H1 (cell line): ENCODE data around the gene HEPHL1. TPM values are rescaled to one million over a fixed set of nuclear protein-coding genes. Genes with fewer than 3 reads are reported as not detected.

ENCODE experiments used
- CTCF ChIA-PET: fragments of 300-600 bp; sonication (Branson Sonifier 250); formaldehyde crosslinking; loops from one replicate; lab custom pipeline; 2021; ENCODE audit not compliant: partially characterized antibody; lab: Charles Lee
- POLR2A ChIA-PET: fragments of 300-600 bp; sonication (Branson Sonifier 250); formaldehyde crosslinking; loops from one replicate; lab custom pipeline; 2021; ENCODE audit warnings: inconsistent platforms; ENCODE audit not compliant: partially characterized antibody; lab: Charles Lee
- DNase-seq, 2 experiments: peaks; one replicate each; pipeline versions ENCODE4 v3.0.0 to v3.0.0-alpha.2; 2010 to 2022; ENCODE audit warnings: low spot score in 2 of 2, low read depth in 1 of 2, mixed read lengths in 1 of 2
- FAIRE-seq: peaks from 2 replicates; lab custom pipeline; 2011; peaks lifted over from hg19 to GRCh38; lab: Jason Lieb, UNC
- H2AFZ ChIP-seq: 2 replicates; pipeline ENCODE4 v1.8.1; 2012; ENCODE audit warnings: low read length, inconsistent platforms
- H2AK5ac ChIP-seq: 2 replicates; pipeline ENCODE4 v1.6.1; 2013; ENCODE audit warnings: low read depth, low read length
- H2BK120ac ChIP-seq: replicated peaks from 2 replicates; pipeline ENCODE3; 2013; ENCODE audit warnings: low read depth, low read length, inconsistent platforms
- H2BK12ac ChIP-seq: 2 replicates; pipeline ENCODE4 v1.6.1; 2013; ENCODE audit warnings: low read depth, low read length
- H2BK15ac ChIP-seq: 2 replicates; pipeline ENCODE4 v1.6.1; 2013; ENCODE audit warnings: low read length
- H2BK20ac ChIP-seq: 2 replicates; pipeline ENCODE4 v1.6.1; 2013; ENCODE audit warnings: low read length
- H2BK5ac ChIP-seq: 2 replicates; pipeline ENCODE4 v1.6.1; 2013; ENCODE audit warnings: low read depth, low read length
- H3K14ac ChIP-seq: 2 replicates; pipeline ENCODE4 v1.6.1; 2013; ENCODE audit warnings: inconsistent platforms; ENCODE audit not compliant: insufficient read length
- H3K18ac ChIP-seq: 2 replicates; pipeline ENCODE4 v1.6.1; 2013; ENCODE audit warnings: low read length; ENCODE audit errors: extremely low read depth
- H3K23ac ChIP-seq: 2 replicates; pipeline ENCODE4 v1.6.1; 2013; ENCODE audit warnings: inconsistent platforms; ENCODE audit not compliant: insufficient read length
- H3K23me2 ChIP-seq: 2 replicates; pipeline ENCODE4 v1.6.1; 2013; ENCODE audit warnings: low read depth, low read length
- H3K27ac ChIP-seq: 2 replicates; pipeline ENCODE4 v1.6.1; 2011; ENCODE audit warnings: low read depth, low read length, inconsistent platforms
- H3K27me3 ChIP-seq, 4 experiments: replicated peaks in 1 of 4; 1 replicate in 1 of 4; 2 replicates in 3 of 4; pipeline versions ENCODE4 v1.6.1 to v1.8.1; 2011 to 2013; ENCODE audit warnings: low read length in 3 of 4, mild to moderate bottlenecking in 3 of 4, inconsistent platforms in 2 of 4, mixed read lengths in 2 of 4, moderate library complexity in 1 of 4; ENCODE audit not compliant: control insufficient read depth in 3 of 4, insufficient read depth in 3 of 4; ENCODE audit errors: extremely low read depth in 1 of 4
- H3K36me3 ChIP-seq, 4 experiments: 2 replicates each; pipeline versions ENCODE4 v1.6.1 to v1.8.1; 2011 to 2013; ENCODE audit warnings: mild to moderate bottlenecking in 4 of 4, low read length in 3 of 4, moderate library complexity in 2 of 4, control low read depth in 1 of 4, inconsistent platforms in 1 of 4; ENCODE audit not compliant: insufficient read depth in 4 of 4, control insufficient read depth in 2 of 4
- H3K4ac ChIP-seq: replicated peaks from 2 replicates; pipeline ENCODE3; 2013; ENCODE audit warnings: low read length, low read depth, mixed read lengths, inconsistent platforms; ENCODE audit not compliant: insufficient read length
- H3K4me1 ChIP-seq, 4 experiments: replicated peaks in 1 of 4; 1 replicate in 1 of 4; 2 replicates in 3 of 4; pipeline versions ENCODE4 v1.6.1 to v1.8.1; 2011 to 2013; ENCODE audit warnings: low read length in 3 of 4, inconsistent platforms in 2 of 4, mixed read lengths in 1 of 4; ENCODE audit not compliant: insufficient read depth in 4 of 4, control insufficient read depth in 3 of 4
- H3K4me2 ChIP-seq, 2 experiments: 2 replicates each; pipeline versions ENCODE4 v1.6.1 to v1.8.1; 2011 to 2013; ENCODE audit warnings: low read depth in 2 of 2, low read length in 2 of 2, control low read depth in 1 of 2, inconsistent platforms in 1 of 2, mild to moderate bottlenecking in 1 of 2; ENCODE audit not compliant: insufficient read depth in 1 of 2
- H3K4me3 ChIP-seq, 4 experiments: fragments of 200-600, 300-600 bp in 1 of 4; sonication (generic), shearing (Covaris generic), sonication (Bioruptor Twin) in 1 of 4; 2 replicates each; pipeline versions ENCODE4 v1.5.1 to v1.8.1; 2011 to 2016; ENCODE audit warnings: low read length in 4 of 4, low read depth in 3 of 4, control low read depth in 2 of 4, inconsistent platforms in 2 of 4, mild to moderate bottlenecking in 2 of 4, mixed read lengths in 1 of 4, moderate library complexity in 1 of 4; ENCODE audit not compliant: insufficient read depth in 2 of 4; ENCODE audit errors: extremely low read depth in 1 of 4
- H3K56ac ChIP-seq: replicated peaks from 2 replicates; pipeline ENCODE3; 2013; ENCODE audit warnings: low read depth, mild to moderate bottlenecking, mixed read lengths, low read length, inconsistent platforms; ENCODE audit not compliant: insufficient read length
- H3K79me1 ChIP-seq: 2 replicates; pipeline ENCODE4 v1.6.1; 2013; ENCODE audit warnings: low read depth, low read length, control low read depth
- H3K79me2 ChIP-seq, 2 experiments: 2 replicates each; pipeline versions ENCODE4 v1.6.1 to v1.8.1; 2012 to 2013; ENCODE audit warnings: low read length in 2 of 2, mild to moderate bottlenecking in 2 of 2, inconsistent platforms in 1 of 2; ENCODE audit not compliant: insufficient read depth in 2 of 2, control insufficient read depth in 1 of 2
- H3K9ac ChIP-seq, 4 experiments: replicated peaks in 1 of 4; 1 replicate in 1 of 4; 2 replicates in 3 of 4; pipeline versions ENCODE4 v1.6.1 to v1.8.1; 2011 to 2013; ENCODE audit warnings: low read depth in 3 of 4, low read length in 3 of 4, control low read depth in 2 of 4, mild to moderate bottlenecking in 2 of 4, moderate library complexity in 2 of 4, inconsistent platforms in 1 of 4; ENCODE audit errors: extremely low read depth in 1 of 4
- H3K9me3 ChIP-seq, 2 experiments: 2 replicates each; pipeline versions ENCODE4 v1.6.1 to v1.8.1; 2012 to 2013; ENCODE audit warnings: mild to moderate bottlenecking in 2 of 2, moderate library complexity in 2 of 2, control low read depth in 1 of 2, inconsistent platforms in 1 of 2, low read depth in 1 of 2, low read length in 1 of 2, mixed read lengths in 1 of 2; ENCODE audit not compliant: insufficient read depth in 2 of 2
- H4K20me1 ChIP-seq, 2 experiments: replicated peaks in 1 of 2; 2 replicates each; pipeline versions ENCODE3 to v1.8.1; 2011 to 2013; ENCODE audit warnings: inconsistent platforms in 2 of 2, low read length in 2 of 2, mild to moderate bottlenecking in 1 of 2; ENCODE audit not compliant: insufficient read depth in 2 of 2, control insufficient read depth in 1 of 2
- H4K5ac ChIP-seq: 2 replicates; pipeline ENCODE4 v1.6.1; 2013; ENCODE audit warnings: low read length, low read depth, mixed read lengths, inconsistent platforms; ENCODE audit not compliant: insufficient read length
- H4K8ac ChIP-seq: 2 replicates; pipeline ENCODE4 v1.8.0; 2013; ENCODE audit warnings: mild to moderate bottlenecking, moderate library complexity, low read length, inconsistent platforms; ENCODE audit not compliant: insufficient read depth; ENCODE audit errors: extremely low read depth
- H4K91ac ChIP-seq: replicated peaks from 2 replicates; pipeline ENCODE3; 2013; ENCODE audit warnings: low read length, mixed read lengths, inconsistent platforms; ENCODE audit not compliant: insufficient read length
- RAD21 ChIP-seq, 2 experiments: IDR thresholded peaks in 1 of 2; conservative IDR thresholded peaks in 1 of 2; 2 replicates each; pipeline ENCODE4 v1.6.1; 2011; ENCODE audit warnings: low read depth in 2 of 2, low read length in 2 of 2, improper control_type of control experiment in 1 of 2, inconsistent platforms in 1 of 2, mild to moderate bottlenecking in 1 of 2, moderate library complexity in 1 of 2
- WGBS, 2 experiments: shearing (Covaris generic) in 1 of 2; methylation state at CpG; one replicate each; pipeline versions ENCODE4 v1.1.6 to v1.1.7; 2013 to 2015; ENCODE audit warnings: low lambda C conversion rate in 2 of 2, mixed read lengths in 2 of 2, inconsistent platforms in 1 of 2, low coverage in 1 of 2, missing lambda C conversion rate in 1 of 2; ENCODE audit not compliant: insufficient replicate concordance in 2 of 2, insufficient coverage in 1 of 2, insufficient read length in 1 of 2; ENCODE audit errors: extremely low coverage in 1 of 2, missing lambda C conversion rate in 1 of 2; 5-methylcytosine and 5-hydroxymethylcytosine counted together
- polyA plus RNA-seq, 7 experiments: library from polyadenylated mRNA; depleted of rRNA in 3 of 7; stranded (reverse) in 5 of 7; unstranded in 2 of 7; fragments of >200 nt in 5 of 7; fragments of 200-250 nt in 2 of 7; gene quantifications; 1 replicate in 5 of 7; 2 replicates in 1 of 7; 4 replicates in 1 of 7; pipeline versions ENCODE4 v1.2.1 to v1.2.3, GENCODE V29; 2011 to 2013; ENCODE audit warnings: missing spikeins in 2 of 7, mixed read lengths in 2 of 7
- total RNA-seq: library from RNA; stranded (reverse); fragmentation: NEBNext Ultra II Directional; extraction: Animal tissue kit (Norgen Biotek cat#: 25700); gene quantifications from 2 replicates; pipeline ENCODE4 v1.2.1, GENCODE V29; 2021

Gene HEPHL1
- total and polyA plus RNA-seq, 2 of the 8 experiments (the other 6 are each of a cell fraction or from before 2014, with no cell fraction given) = 0.09 to 0.11 TPM

GRCh38 chr11:94141511-94142307 lies 120.6 kb downstream of the HEPHL1 start:
- CTCF ChIA-PET = interaction anchor here (1.1 to 2.3 kb wide), 7 partner anchors 9 to 246 kb away, joined by 3 to 10 read pairs (median 4); no protein-coding TSS in a partner anchor
- Histone ChIP-seq H3K4me2 (peak overlapping the region in 1 of 2 experiments; percentile 25; a peak in 1 of 4 replicates), H2BK12ac (peak overlapping the region; percentile 63; the same call in 1 of the 2 replicates), H2BK120ac (no peak overlapping the region), H2BK20ac (no peak overlapping the region), H3K79me2 (peaks cover 42 to 99% of the 10 kb centered on the region in 2 experiments), H3K9ac (peak overlapping the region in 1 of 4 experiments; percentile 37; a peak in 1 of 7 replicates), H3K4ac (no peak overlapping the region), H3K14ac (no peak overlapping the region), H4K8ac (no peak overlapping the region), H3K18ac (no peak overlapping the region), H3K4me1 (peaks cover 2 to 30% (median 21%) of the 10 kb centered on the region in 4 experiments), H3K23ac (no peak overlapping the region), H2BK15ac (no peak overlapping the region), H4K20me1 (peaks cover 33 to 37% of the 10 kb centered on the region in 2 experiments), H3K56ac (no peak overlapping the region), H3K27me3 (no peaks in the 10 kb centered on the region), H3K4me3 (no peak overlapping the region), H4K5ac (no peak overlapping the region), H3K23me2 (no peaks in the 10 kb centered on the region), H3K79me1 (peaks cover 20% of the 10 kb centered on the region), H2AK5ac (no peak overlapping the region), H3K36me3 (peaks cover 0 to 3% (median 0%) of the 10 kb centered on the region in 4 experiments; a peak in 1 of 8 replicates), H4K91ac (no peak overlapping the region), H3K9me3 (no peaks in the 10 kb centered on the region), H3K27ac (no peak overlapping the region), H2BK5ac (no peak overlapping the region), H2AFZ (no peak overlapping the region)
- POLR2A ChIA-PET = interaction anchor here (0.9 to 1.4 kb wide), 3 partner anchors 12 to 14 kb away, joined by 3 to 4 read pairs (median 3); partner anchors contain the start of gene PANX1
- DNase-seq (no peak), FAIRE-seq (no peak)
- 83% methylated on average over 12 of the region's 12 CpGs; no CpG with 5 or more reads in 1 of the 2 experiments for WGBS, 2 experiments
- TF ChIP-seq RAD21 (IDR thresholded peaks at IDR 0.05 in 1 of 2, conservative IDR thresholded peaks at IDR 0.05 in 1 of 2; ENCODE audit: low read depth in 2 of 2, low read length in 2 of 2) = no peak
